ENCODE measurements around the gene NUDT8.
"Not testable (repeated sequence)": the region's sequence is repeated elsewhere in the genome, so short reads cannot be mapped to it uniquely, and the experiment has no call there.

The NUDT8 gene

GRCh38 chr11:67662142-67662834, 32.6 kb upstream of the NUDT8 start:
- H3K27me3 ChIP-seq (ENCODE audit: insufficient read depth, low read length, poor library complexity, severe bottlenecking), result no peaks in the 10 kb centered on the region
- no peak overlapping the region for H2AFZ ChIP-seq (ENCODE audit: low read length)
- peaks cover 11% of the 10 kb centered on the region for H3K4me1 ChIP-seq (ENCODE audit: insufficient read depth, low read length, poor library complexity, severe bottlenecking)
- no peaks in the 10 kb centered on the region for H3F3A ChIP-seq (ENCODE audit: low read depth)
- H3K79me2 ChIP-seq (ENCODE audit: insufficient read depth, low read length), result no peaks in the 10 kb centered on the region
- H3K4me2 ChIP-seq (ENCODE audit: low read depth, low read length, poor library complexity, severe bottlenecking), result no peak overlapping the region
- H4K20me1 ChIP-seq (ENCODE audit: insufficient read depth, low read length, poor library complexity, severe bottlenecking), result no peaks in the 10 kb centered on the region
- H3K36me3 ChIP-seq (ENCODE audit: insufficient read depth, low read length), result no peaks in the 10 kb centered on the region
- no peaks in the 10 kb centered on the region; the same call in 1 of the 2 replicates for H3K9me3 ChIP-seq (ENCODE audit: insufficient read depth, low read depth, low read length)
- TF ChIP-seq CTCF (conservative IDR thresholded peaks at IDR 0.05; ENCODE audit: low read length), result no peak
- TF ChIP-seq EZH2phosphoT487 (IDR thresholded peaks at IDR 0.05; ENCODE audit: borderline replicate concordance), result no peak
- H3K4me3 ChIP-seq (ENCODE audit: low read length, poor library complexity, severe bottlenecking), result no peak overlapping the region
- H3K9me2 ChIP-seq (replicated peaks; ENCODE audit: low read depth, low read length), result no peaks in the 10 kb centered on the region
- H3K9ac ChIP-seq (ENCODE audit: low read depth, low read length, poor library complexity, severe bottlenecking), result no peak overlapping the region

GRCh38 chr11:67660752-67661151, 31.0 kb upstream of the NUDT8 start:
- H3K4me3 ChIP-seq (ENCODE audit: low read length, poor library complexity, severe bottlenecking); H3K4me2 ChIP-seq (ENCODE audit: low read depth, low read length, poor library complexity, severe bottlenecking); H3K36me3 ChIP-seq (ENCODE audit: insufficient read depth, low read length); H2AFZ ChIP-seq (ENCODE audit: low read length); H3K79me2 ChIP-seq (ENCODE audit: insufficient read depth, low read length); H3K27me3 ChIP-seq (ENCODE audit: insufficient read depth, low read length, poor library complexity, severe bottlenecking); H4K20me1 ChIP-seq (ENCODE audit: insufficient read depth, low read length, poor library complexity, severe bottlenecking); H3K9ac ChIP-seq (ENCODE audit: low read depth, low read length, poor library complexity, severe bottlenecking); H3K9me3 ChIP-seq (ENCODE audit: insufficient read depth, low read depth, low read length); H3F3A ChIP-seq (ENCODE audit: low read depth); H3K9me2 ChIP-seq (replicated peaks; ENCODE audit: low read depth, low read length): not testable (repeated sequence)
- peaks cover 11% of the 10 kb centered on the region for H3K4me1 ChIP-seq (ENCODE audit: insufficient read depth, low read length, poor library complexity, severe bottlenecking)

GRCh38 chr11:67659651-67660165, 30.0 kb upstream of the NUDT8 start:
- not testable (repeated sequence) for H3F3A ChIP-seq (ENCODE audit: low read depth); H3K36me3 ChIP-seq (ENCODE audit: insufficient read depth, low read length); H3K79me2 ChIP-seq (ENCODE audit: insufficient read depth, low read length); H3K9ac ChIP-seq (ENCODE audit: low read depth, low read length, poor library complexity, severe bottlenecking); H3K4me2 ChIP-seq (ENCODE audit: low read depth, low read length, poor library complexity, severe bottlenecking); H3K27me3 ChIP-seq (ENCODE audit: insufficient read depth, low read length, poor library complexity, severe bottlenecking); H3K4me3 ChIP-seq (ENCODE audit: low read length, poor library complexity, severe bottlenecking); H3K9me2 ChIP-seq (replicated peaks; ENCODE audit: low read depth, low read length); H4K20me1 ChIP-seq (ENCODE audit: insufficient read depth, low read length, poor library complexity, severe bottlenecking); H3K9me3 ChIP-seq (ENCODE audit: insufficient read depth, low read depth, low read length); H2AFZ ChIP-seq (ENCODE audit: low read length)
- peaks cover 11% of the 10 kb centered on the region for H3K4me1 ChIP-seq (ENCODE audit: insufficient read depth, low read length, poor library complexity, severe bottlenecking)

GRCh38 chr11:67657300-67657699, 27.6 kb upstream of the NUDT8 start:
- Histone ChIP-seq H3K4me1 (ENCODE audit: insufficient read depth, low read length, poor library complexity, severe bottlenecking) (peaks cover 16% of the 10 kb centered on the region), H2AFZ (ENCODE audit: low read length) (no peak overlapping the region), H3K4me2 (ENCODE audit: low read depth, low read length, poor library complexity, severe bottlenecking) (no peak overlapping the region), H3F3A (ENCODE audit: low read depth) (no peaks in the 10 kb centered on the region), H4K20me1 (ENCODE audit: insufficient read depth, low read length, poor library complexity, severe bottlenecking) (no peaks in the 10 kb centered on the region), H3K9me3 (ENCODE audit: insufficient read depth, low read depth, low read length) (no peaks in the 10 kb centered on the region; the same call in 1 of the 2 replicates), H3K27me3 (ENCODE audit: insufficient read depth, low read length, poor library complexity, severe bottlenecking) (no peaks in the 10 kb centered on the region), H3K36me3 (ENCODE audit: insufficient read depth, low read length) (no peaks in the 10 kb centered on the region), H3K9me2 (replicated peaks; ENCODE audit: low read depth, low read length) (no peaks in the 10 kb centered on the region), H3K9ac (ENCODE audit: low read depth, low read length, poor library complexity, severe bottlenecking) (no peak overlapping the region), H3K4me3 (ENCODE audit: low read length, poor library complexity, severe bottlenecking) (no peak overlapping the region), H3K79me2 (ENCODE audit: insufficient read depth, low read length) (no peaks in the 10 kb centered on the region)
- TF ChIP-seq EZH2phosphoT487 (IDR thresholded peaks at IDR 0.05; ENCODE audit: borderline replicate concordance) (no peak), CTCF (conservative IDR thresholded peaks at IDR 0.05; ENCODE audit: low read length) (no peak)
